Measurements from ENCODE around the gene BMP8A. TPM values are rescaled to one million over a fixed set of nuclear protein-coding genes. Genes with fewer than 3 reads are reported as not detected.
"Not testable (repeated sequence)": the region's sequence is repeated elsewhere in the genome, so short reads cannot be mapped to it uniquely, and the experiment has no call there.

Gene BMP8A
- total RNA-seq, 4 donors from 2014 or later = 1.2 to 18.0 (median 3.6) TPM; not detected in 1

- Histone ChIP-seq H3K9me3 (no peaks in the 10 kb centered on the region), H3K4me1 (no peaks in the 10 kb centered on the region), H3K27ac (no peak overlapping the region), H3K4me3 (no peak overlapping the region), H3K36me3 (no peaks in the 10 kb centered on the region), H3K27me3 (no peaks in the 10 kb centered on the region)
- no peak for DNase-seq
- no peak for TF ChIP-seq CTCF (IDR thresholded peaks at IDR 0.05)
- TF ChIP-seq POLR2A (IDR thresholded peaks at IDR 0.05) = no peak
These were observed 8.2 kb downstream of the BMP8A start for GRCh38 chr1:39499668-39500067.

GRCh38 chr1:39500862-39501389, 9.5 kb downstream of the BMP8A start:
- Histone ChIP-seq H3K4me3 (no peak overlapping the region), H3K9me3 (no peaks in the 10 kb centered on the region), H3K4me1 (no peaks in the 10 kb centered on the region), H3K36me3 (no peaks in the 10 kb centered on the region), H3K27ac (no peak overlapping the region), H3K27me3 (no peaks in the 10 kb centered on the region)
- DNase-seq = no peak
- TF ChIP-seq POLR2A (IDR thresholded peaks at IDR 0.05) = no peak
- TF ChIP-seq CTCF (IDR thresholded peaks at IDR 0.05) = no peak

GRCh38 chr1:39501666-39502065, 10.2 kb downstream of the BMP8A start:
- TF ChIP-seq CTCF (IDR thresholded peaks at IDR 0.05) = no peak
- no peak for TF ChIP-seq POLR2A (IDR thresholded peaks at IDR 0.05)

GRCh38 chr1:39504436-39504835, 13.0 kb downstream of the BMP8A start:
- not testable (repeated sequence) for H3K9me3 ChIP-seq, H3K4me1 ChIP-seq, H3K4me3 ChIP-seq, H3K27ac ChIP-seq, H3K36me3 ChIP-seq, DNase-seq, H3K27me3 ChIP-seq

More at GRCh38 chr1:39501666-39502065, 10.2 kb downstream of the BMP8A start:
- no peaks in the 10 kb centered on the region for H3K9me3 ChIP-seq
- H3K36me3 ChIP-seq = no peaks in the 10 kb centered on the region
- no peaks in the 10 kb centered on the region for H3K4me1 ChIP-seq
- H3K27me3 ChIP-seq = no peaks in the 10 kb centered on the region
- no peak overlapping the region for H3K27ac ChIP-seq
- H3K4me3 ChIP-seq = no peak overlapping the region
- DNase-seq = no peak

GRCh38 chr1:39505289-39505688, 13.9 kb downstream of the BMP8A start:
- H3K4me1 ChIP-seq = no peaks in the 10 kb centered on the region
- no peaks in the 10 kb centered on the region for H3K9me3 ChIP-seq
- H3K27me3 ChIP-seq = no peaks in the 10 kb centered on the region
- H3K4me3 ChIP-seq = no peak overlapping the region
- DNase-seq = no peak
- H3K36me3 ChIP-seq = no peaks in the 10 kb centered on the region
- no peak overlapping the region for H3K27ac ChIP-seq
- TF ChIP-seq POLR2A (IDR thresholded peaks at IDR 0.05) (no peak), CTCF (IDR thresholded peaks at IDR 0.05) (no peak)

- no peak for TF ChIP-seq POLR2A (IDR thresholded peaks at IDR 0.05)
- peak in 1 of 6 experiments; percentile 18 for TF ChIP-seq CTCF (IDR thresholded peaks at IDR 0.05)
- H3K4me1 ChIP-seq = no peaks in the 10 kb centered on the region
- no peak for DNase-seq
These were observed 15.9 kb downstream of the BMP8A start for GRCh38 chr1:39507230-39507928.

More at GRCh38 chr1:39507230-39507928, 15.9 kb downstream of the BMP8A start:
- Histone ChIP-seq H3K27ac (no peak overlapping the region), H3K36me3 (no peaks in the 10 kb centered on the region), H3K9me3 (no peaks in the 10 kb centered on the region), H3K27me3 (no peaks in the 10 kb centered on the region), H3K4me3 (no peak overlapping the region)

Data from Peyer's patch (tissue), 4 donors.